Measurements from ENCODE around the gene UBA7. TPM values are rescaled to one million over a fixed set of nuclear protein-coding genes. Genes with fewer than 3 reads are reported as not detected.
A peak's percentile ranks its signal among the peaks of the same experiment; 100 is the strongest.
"Not testable (repeated sequence)": the region's sequence is repeated elsewhere in the genome, so short reads cannot be mapped to it uniquely, and the experiment has no call there.

UBA7 gene
- total RNA-seq, 4 donors from 2014 or later: 21.3 to 114 (median 63.0) TPM

DNA sequence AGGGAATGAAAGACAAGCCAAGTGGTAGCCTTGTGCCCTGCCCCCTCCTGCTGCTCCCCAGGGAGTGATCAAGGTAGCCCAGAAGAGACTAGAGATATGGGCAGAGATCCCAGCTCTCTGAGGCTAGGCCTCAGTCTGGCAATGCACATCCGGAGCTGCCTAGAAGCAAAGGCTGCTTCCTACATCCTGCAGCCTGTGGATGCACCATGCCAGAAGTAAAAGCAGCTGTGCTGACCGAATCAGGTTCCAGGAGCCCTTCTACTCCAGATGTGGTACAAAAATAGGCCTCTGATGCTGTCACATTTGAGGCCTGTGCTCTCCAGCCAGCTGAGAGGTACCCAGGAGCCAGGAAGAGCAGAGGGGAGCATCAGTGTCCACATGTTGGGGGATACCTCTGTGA, 26.6 kb upstream of the UBA7 start:
- no peaks in the 10 kb centered on the region for H3K27me3 ChIP-seq
- TF ChIP-seq, protein P1, sequence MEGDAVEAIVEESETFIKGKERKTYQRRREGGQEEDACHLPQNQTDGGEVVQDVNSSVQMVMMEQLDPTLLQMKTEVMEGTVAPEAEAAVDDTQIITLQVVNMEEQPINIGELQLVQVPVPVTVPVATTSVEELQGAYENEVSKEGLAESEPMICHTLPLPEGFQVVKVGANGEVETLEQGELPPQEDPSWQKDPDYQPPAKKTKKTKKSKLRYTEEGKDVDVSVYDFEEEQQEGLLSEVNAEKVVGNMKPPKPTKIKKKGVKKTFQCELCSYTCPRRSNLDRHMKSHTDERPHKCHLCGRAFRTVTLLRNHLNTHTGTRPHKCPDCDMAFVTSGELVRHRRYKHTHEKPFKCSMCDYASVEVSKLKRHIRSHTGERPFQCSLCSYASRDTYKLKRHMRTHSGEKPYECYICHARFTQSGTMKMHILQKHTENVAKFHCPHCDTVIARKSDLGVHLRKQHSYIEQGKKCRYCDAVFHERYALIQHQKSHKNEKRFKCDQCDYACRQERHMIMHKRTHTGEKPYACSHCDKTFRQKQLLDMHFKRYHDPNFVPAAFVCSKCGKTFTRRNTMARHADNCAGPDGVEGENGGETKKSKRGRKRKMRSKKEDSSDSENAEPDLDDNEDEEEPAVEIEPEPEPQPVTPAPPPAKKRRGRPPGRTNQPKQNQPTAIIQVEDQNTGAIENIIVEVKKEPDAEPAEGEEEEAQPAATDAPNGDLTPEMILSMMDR (IDR thresholded peaks at IDR 0.05): no peak
- no peak for TF ChIP-seq POLR2A (IDR thresholded peaks at IDR 0.05)
- H3K36me3 ChIP-seq: no peaks in the 10 kb centered on the region
- intact Hi-C loops (cut with DNase I; ENCODE audit: low total_unique reads): no loop called here
- DNase-seq: peak in 1 of 2 donors; percentile 24
- H3K9me3 ChIP-seq: no peaks in the 10 kb centered on the region
- no peak overlapping the region for H3K27ac ChIP-seq
- no peaks in the 10 kb centered on the region for H3K4me1 ChIP-seq
- H3K4me3 ChIP-seq: no peak overlapping the region

GRCh38 chr3:49839193-49839809, 25.5 kb upstream of the UBA7 start:
- Histone ChIP-seq H3K4me1 (no peaks in the 10 kb centered on the region), H3K4me3 (no peak overlapping the region), H3K27me3 (no peaks in the 10 kb centered on the region), H3K9me3 (no peaks in the 10 kb centered on the region), H3K27ac (peak overlapping the region; percentile 5 to 51), H3K36me3 (no peaks in the 10 kb centered on the region)
- DNase-seq: peak; percentile 82 to 86
- TF ChIP-seq, protein P1 (IDR thresholded peaks at IDR 0.05): peak; percentile 85 to 96 (median 92)
- no peak for TF ChIP-seq POLR2A (IDR thresholded peaks at IDR 0.05)
- intact Hi-C loops (cut with DNase I; ENCODE audit: low total_unique reads): loop anchor here (2.0 to 10.0 kb wide), 2 partner anchors 36 to 134 kb away; partner anchors contain the start of gene INKA1

- Histone ChIP-seq H3K27ac (no peak overlapping the region), H3K36me3 (no peaks in the 10 kb centered on the region), H3K4me3 (no peak overlapping the region), H3K27me3 (no peaks in the 10 kb centered on the region), H3K9me3 (no peaks in the 10 kb centered on the region), H3K4me1 (no peaks in the 10 kb centered on the region)
- TF ChIP-seq, protein P1 (IDR thresholded peaks at IDR 0.05): no peak
- TF ChIP-seq POLR2A (IDR thresholded peaks at IDR 0.05): no peak
- intact Hi-C loops (cut with DNase I; ENCODE audit: low total_unique reads): loop anchor here (10.0 kb wide), 1 partner anchor 127 kb away; no protein-coding TSS in a partner anchor
- no peak for DNase-seq
Measured at GRCh38 chr3:49831341-49831740, 17.6 kb upstream of the UBA7 start.

DNA sequence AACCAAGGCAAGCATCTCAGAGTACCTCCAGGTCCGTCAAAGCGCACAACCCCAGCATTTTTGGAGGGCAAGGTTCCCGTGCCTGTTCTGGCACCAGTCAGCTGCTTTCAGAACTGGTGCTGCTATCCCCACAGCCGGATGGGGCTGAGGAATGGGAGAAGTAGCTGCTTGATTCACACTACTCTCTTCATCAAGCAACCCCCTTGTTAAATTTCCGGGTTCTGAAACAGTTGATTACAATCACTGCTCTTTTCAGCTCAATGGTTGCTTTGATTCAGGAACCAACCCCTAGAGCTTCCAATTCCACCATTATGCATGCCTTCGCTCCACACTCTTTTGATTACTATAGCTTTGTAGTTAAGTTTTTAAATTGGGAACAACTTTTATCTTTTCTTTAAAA, 12.3 kb upstream of the UBA7 start:
- no peaks in the 10 kb centered on the region for H3K27me3 ChIP-seq
- no peak overlapping the region for H3K4me3 ChIP-seq
- H3K4me1 ChIP-seq: no peaks in the 10 kb centered on the region
- H3K9me3 ChIP-seq: no peaks in the 10 kb centered on the region
- no peak for TF ChIP-seq POLR2A (IDR thresholded peaks at IDR 0.05)
- TF ChIP-seq, protein P1 (IDR thresholded peaks at IDR 0.05): no peak
- no peak for DNase-seq
- no peak overlapping the region for H3K27ac ChIP-seq
- intact Hi-C loops (cut with DNase I; ENCODE audit: low total_unique reads): no loop called here
- H3K36me3 ChIP-seq: no peaks in the 10 kb centered on the region

- H3K4me3 ChIP-seq; H3K27me3 ChIP-seq; DNase-seq; H3K4me1 ChIP-seq; H3K36me3 ChIP-seq; H3K9me3 ChIP-seq; intact Hi-C loops (cut with DNase I; ENCODE audit: low total_unique reads); H3K27ac ChIP-seq: not testable (repeated sequence)
Measured at GRCh38 chr3:49823131-49823530, 9.4 kb upstream of the UBA7 start.
